Karpas-422 (cell line): ENCODE results near the gene GAL3ST3. TPM values are rescaled to one million over a fixed set of nuclear protein-coding genes. Genes with fewer than 3 reads are reported as not detected.

Source experiments
- DNase-seq: peaks from one replicate; pipeline ENCODE4 v3.0.0-alpha.2; 2015
- H2AFZ ChIP-seq: fragments of 200-600 bp; sonication (generic); 2 replicates; pipeline ENCODE4 v1.6.1; 2014; ENCODE audit warnings: antibody characterized with exemption, low read length, mixed read lengths
- H3K27ac ChIP-seq: fragments of 200-600 bp; sonication (generic); 2 replicates; pipeline ENCODE4 v1.5.1; 2014; ENCODE audit warnings: mild to moderate bottlenecking, low read length, moderate library complexity
- H3K27me3 ChIP-seq: fragments of 200-600 bp; sonication (generic); 2 replicates; pipeline ENCODE4 v1.6.1; 2014; ENCODE audit warnings: low read length, mixed read lengths
- H3K36me3 ChIP-seq: fragments of 200-600 bp; sonication (generic); 2 replicates; pipeline ENCODE4 v1.6.1; 2014; ENCODE audit warnings: low read length, mixed read lengths; ENCODE audit not compliant: insufficient read depth
- H3K4me1 ChIP-seq: fragments of 200-600 bp; sonication (generic); 2 replicates; pipeline ENCODE4 v1.6.1; 2014; ENCODE audit warnings: mild to moderate bottlenecking, low read length, mixed read lengths
- H3K4me2 ChIP-seq: fragments of 200-600 bp; sonication (generic); 2 replicates; pipeline ENCODE4 v1.6.1; 2014; ENCODE audit warnings: low read length, low read depth, mild to moderate bottlenecking; ENCODE audit not compliant: poor library complexity, severe bottlenecking
- H3K4me3 ChIP-seq: fragments of 200-600 bp; sonication (generic); 2 replicates; pipeline ENCODE4 v1.5.1; 2014; ENCODE audit warnings: mild to moderate bottlenecking, antibody characterized with exemption, low read length, mixed read lengths
- H3K79me2 ChIP-seq: fragments of 200-600 bp; sonication (generic); 2 replicates; pipeline ENCODE4 v1.6.1; 2014; ENCODE audit warnings: mild to moderate bottlenecking, low read length, mixed read lengths
- H3K9ac ChIP-seq: fragments of 200-600 bp; sonication (generic); 2 replicates; pipeline ENCODE4 v1.6.0; 2014; ENCODE audit warnings: low read length
- H3K9me2 ChIP-seq: fragments of 200-600 bp; sonication (generic), shearing (Covaris generic); replicated peaks from 2 replicates; pipeline ENCODE4 v1.6.0; 2014; ENCODE audit warnings: mild to moderate bottlenecking, low read length, moderate library complexity; ENCODE audit not compliant: insufficient read depth
- H3K9me3 ChIP-seq: fragments of 300-700, 200-600 bp; sonication (generic); 2 replicates; pipeline ENCODE4 v1.6.1; 2014; ENCODE audit warnings: low read length, mixed read lengths
- H4K20me1 ChIP-seq: fragments of 200-600 bp; sonication (generic); 2 replicates; pipeline ENCODE4 v1.6.1; 2014; ENCODE audit warnings: mild to moderate bottlenecking, antibody characterized with exemption, low read length, low read depth; ENCODE audit not compliant: insufficient read depth
- total RNA-seq: library from RNA; depleted of rRNA; stranded (reverse); fragments of >200 nt; shearing (Covaris generic); gene quantifications from 2 replicates; pipeline ENCODE4 v1.2.3, GENCODE V29; 2014; ENCODE audit warnings: low replicate concordance

The GAL3ST3 gene
- total RNA-seq, 1 experiment from 2014 or later = not detected

GRCh38 chr11:66017321-66017720, 31.6 kb downstream of the GAL3ST3 start:
- Histone ChIP-seq H2AFZ (no peak overlapping the region), H3K36me3 (no peaks in the 10 kb centered on the region), H3K4me2 (no peak overlapping the region)

GRCh38 chr11:66016793-66017177, 32.2 kb downstream of the GAL3ST3 start:
- Histone ChIP-seq H3K4me1 (no peaks in the 10 kb centered on the region), H3K27me3 (no peaks in the 10 kb centered on the region), H2AFZ (no peak overlapping the region), H3K4me2 (no peak overlapping the region), H3K4me3 (no peak overlapping the region), H3K27ac (no peak overlapping the region), H3K9ac (no peak overlapping the region), H4K20me1 (no peaks in the 10 kb centered on the region), H3K36me3 (no peaks in the 10 kb centered on the region), H3K79me2 (no peaks in the 10 kb centered on the region), H3K9me2 (no peaks in the 10 kb centered on the region), H3K9me3 (no peaks in the 10 kb centered on the region)
- DNase-seq = no peak

More at GRCh38 chr11:66017321-66017720, 31.6 kb downstream of the GAL3ST3 start:
- H3K27me3 ChIP-seq = no peaks in the 10 kb centered on the region
- H3K4me1 ChIP-seq = no peaks in the 10 kb centered on the region
- no peaks in the 10 kb centered on the region for H4K20me1 ChIP-seq
- no peaks in the 10 kb centered on the region for H3K79me2 ChIP-seq
- DNase-seq = no peak
- no peaks in the 10 kb centered on the region for H3K9me3 ChIP-seq
- no peak overlapping the region for H3K4me3 ChIP-seq
- no peaks in the 10 kb centered on the region for H3K9me2 ChIP-seq
- no peak overlapping the region for H3K9ac ChIP-seq
- no peak overlapping the region for H3K27ac ChIP-seq

- Histone ChIP-seq H2AFZ (no peak overlapping the region), H3K9ac (no peak overlapping the region), H3K27me3 (no peaks in the 10 kb centered on the region), H3K36me3 (no peaks in the 10 kb centered on the region), H3K9me3 (no peaks in the 10 kb centered on the region), H3K79me2 (no peaks in the 10 kb centered on the region), H4K20me1 (no peaks in the 10 kb centered on the region), H3K4me2 (no peak overlapping the region), H3K4me1 (no peaks in the 10 kb centered on the region), H3K27ac (no peak overlapping the region), H3K9me2 (no peaks in the 10 kb centered on the region), H3K4me3 (no peak overlapping the region)
- DNase-seq = no peak
Measured at GRCh38 chr11:66015936-66016792, 32.8 kb downstream of the GAL3ST3 start.

- Histone ChIP-seq H3K27ac (no peak overlapping the region), H3K4me2 (no peak overlapping the region), H3K36me3 (no peaks in the 10 kb centered on the region), H3K4me1 (no peaks in the 10 kb centered on the region), H4K20me1 (no peaks in the 10 kb centered on the region), H3K9ac (no peak overlapping the region), H3K27me3 (no peaks in the 10 kb centered on the region), H3K79me2 (no peaks in the 10 kb centered on the region), H3K9me2 (no peaks in the 10 kb centered on the region), H2AFZ (no peak overlapping the region), H3K4me3 (no peak overlapping the region), H3K9me3 (no peaks in the 10 kb centered on the region)
- no peak for DNase-seq
Measured at GRCh38 chr11:66015454-66015881, 33.5 kb downstream of the GAL3ST3 start.

GRCh38 chr11:66014804-66015453, 34.0 kb downstream of the GAL3ST3 start:
- Histone ChIP-seq H3K9me2 (no peaks in the 10 kb centered on the region), H4K20me1 (no peaks in the 10 kb centered on the region), H3K4me1 (no peaks in the 10 kb centered on the region), H3K9me3 (no peaks in the 10 kb centered on the region), H3K27me3 (no peaks in the 10 kb centered on the region), H3K9ac (no peak overlapping the region), H3K27ac (no peak overlapping the region), H3K36me3 (no peaks in the 10 kb centered on the region), H2AFZ (0 out of 2 replicates have a peak overlapping the region, but pooled peaks have one; percentile 30), H3K4me2 (no peak overlapping the region), H3K4me3 (no peak overlapping the region), H3K79me2 (no peaks in the 10 kb centered on the region)
- no peak for DNase-seq

GRCh38 chr11:66013762-66014100, 35.2 kb downstream of the GAL3ST3 start:
- Histone ChIP-seq H3K9me3 (no peaks in the 10 kb centered on the region), H3K4me1 (no peaks in the 10 kb centered on the region), H3K79me2 (no peaks in the 10 kb centered on the region), H3K27me3 (no peaks in the 10 kb centered on the region), H3K9ac (no peak overlapping the region), H3K9me2 (no peaks in the 10 kb centered on the region), H3K36me3 (no peaks in the 10 kb centered on the region), H3K27ac (no peak overlapping the region), H3K4me3 (no peak overlapping the region), H3K4me2 (no peak overlapping the region), H2AFZ (no peak overlapping the region), H4K20me1 (no peaks in the 10 kb centered on the region)
- no peak for DNase-seq

- no peak overlapping the region for H2AFZ ChIP-seq
Measured at GRCh38 chr11:66012946-66013761, 35.8 kb downstream of the GAL3ST3 start.

GRCh38 chr11:66012371-66012945, 36.5 kb downstream of the GAL3ST3 start:
- Histone ChIP-seq H3K9ac (no peak overlapping the region), H4K20me1 (no peaks in the 10 kb centered on the region), H3K4me2 (no peak overlapping the region), H3K4me3 (no peak overlapping the region), H2AFZ (no peak overlapping the region), H3K79me2 (no peaks in the 10 kb centered on the region), H3K9me2 (no peaks in the 10 kb centered on the region), H3K27me3 (no peaks in the 10 kb centered on the region), H3K27ac (no peak overlapping the region), H3K4me1 (no peaks in the 10 kb centered on the region), H3K36me3 (no peaks in the 10 kb centered on the region), H3K9me3 (no peaks in the 10 kb centered on the region)
- DNase-seq = no peak

More at GRCh38 chr11:66012946-66013761, 35.8 kb downstream of the GAL3ST3 start:
- Histone ChIP-seq H3K27ac (no peak overlapping the region), H3K79me2 (no peaks in the 10 kb centered on the region), H3K9ac (no peak overlapping the region), H4K20me1 (no peaks in the 10 kb centered on the region), H3K27me3 (no peaks in the 10 kb centered on the region), H3K36me3 (no peaks in the 10 kb centered on the region), H3K4me1 (no peaks in the 10 kb centered on the region), H3K4me3 (no peak overlapping the region), H3K9me3 (no peaks in the 10 kb centered on the region), H3K4me2 (no peak overlapping the region), H3K9me2 (no peaks in the 10 kb centered on the region)
- no peak for DNase-seq
